Umbilical cord (tissue), 2 donors: Measurements from ENCODE around the gene LUZP1. TPM values are rescaled to one million over a fixed set of nuclear protein-coding genes. Genes with fewer than 3 reads are reported as not detected.
"Not testable (repeated sequence)": the region's sequence is repeated elsewhere in the genome, so short reads cannot be mapped to it uniquely, and the experiment has no call there.

Source experiments
- DNase-seq: peaks from one replicate; pipeline ENCODE4 v3.0.0-alpha.2; 2015; ENCODE audit warnings: low spot score
- total RNA-seq: library from RNA; depleted of rRNA; stranded (reverse); fragments of >200 nt; gene quantifications from one replicate; pipeline ENCODE4 v1.2.3, GENCODE V29; 2014; ENCODE audit warnings: low replicate concordance; ENCODE audit not compliant: insufficient read depth

The LUZP1 gene
- total RNA-seq = 13.0 TPM

DNA sequence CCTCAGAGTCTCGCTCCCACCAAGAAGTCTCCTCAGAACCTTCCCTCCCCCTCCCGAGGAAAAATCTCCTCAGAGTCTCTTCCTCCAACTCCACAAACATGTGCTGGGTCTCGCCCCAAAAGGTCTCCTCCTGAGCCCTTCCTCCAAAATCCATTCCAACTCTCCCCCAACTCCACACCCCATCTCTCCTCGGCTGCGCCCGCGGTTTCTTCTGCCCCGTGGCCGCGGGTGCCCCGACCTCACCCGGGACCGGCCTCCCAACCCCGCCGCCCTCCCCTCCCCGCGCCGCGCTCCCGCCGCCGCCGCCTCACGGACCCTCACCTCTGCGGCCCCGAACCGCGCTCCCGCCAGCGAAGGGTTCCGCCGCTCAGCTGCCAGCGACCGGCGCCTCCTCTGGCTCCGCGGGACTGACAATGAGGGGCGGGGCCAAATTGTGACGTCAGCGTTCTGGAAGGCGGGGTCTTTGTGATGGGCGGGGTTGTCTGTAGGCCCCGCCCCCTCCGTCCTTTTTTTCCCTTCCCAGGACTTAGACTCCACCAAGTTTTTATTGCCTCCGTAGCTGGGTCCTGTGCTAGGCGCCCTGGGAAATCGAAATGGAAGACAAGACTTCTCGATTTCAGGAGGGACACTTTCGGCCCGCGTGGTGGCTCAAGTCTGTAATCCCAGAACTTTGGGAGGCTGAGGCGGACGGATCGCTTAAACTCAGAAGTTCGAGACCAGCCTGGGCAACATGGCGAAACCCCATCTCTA is at the start of gene LUZP1:
LUZP1 (minus strand) TSS at position 412 of the 750 bp plus-strand sequence.
- peak; percentile 84 for DNase-seq

GRCh38 chr1:23217421-23218115 is 48.9 kb upstream of the LUZP1 start, which contains the start of gene HTR1D:
Gene HTR1D, minus strand, starts transcription at chr1:23217502. Its CDS starts 23,283 bp downstream, at chr1:23194219.
- DNase-seq = no peak

DNA sequence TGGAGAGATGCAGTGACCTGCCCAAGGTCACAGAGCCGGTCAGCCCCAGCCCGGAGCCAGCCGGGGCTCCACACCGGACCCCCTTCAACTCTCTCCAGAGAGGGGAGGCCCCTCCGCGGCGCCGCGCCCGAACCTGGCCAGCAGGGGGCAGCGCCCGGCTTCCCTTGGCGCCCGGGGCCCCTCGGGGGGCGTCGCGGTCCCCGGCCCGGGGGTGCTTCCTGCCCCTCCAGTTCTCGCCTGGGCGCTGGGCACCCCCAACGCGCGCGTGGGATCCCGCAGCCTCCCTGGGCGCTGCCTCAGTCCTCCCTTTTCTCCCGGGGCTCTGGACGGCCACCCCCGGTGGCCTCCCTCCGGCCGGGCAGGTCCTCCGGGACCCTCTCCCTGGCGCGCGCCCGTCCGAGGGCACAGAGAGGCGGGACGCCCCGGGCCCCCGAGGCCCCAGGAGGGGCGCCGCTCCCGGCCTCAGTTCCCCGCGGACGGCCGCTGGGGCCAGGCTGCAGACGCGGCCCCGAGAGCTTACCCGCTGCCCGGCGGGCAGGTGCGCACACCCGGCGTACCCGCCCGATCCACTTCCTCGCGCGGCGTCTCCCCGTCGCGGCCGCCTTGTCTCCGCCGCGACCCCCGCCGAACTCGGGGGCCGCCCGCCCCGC is 48.2 kb upstream of the LUZP1 start:
- no peak for DNase-seq

GRCh38 chr1:23215751-23216449 is 47.2 kb upstream of the LUZP1 start:
- DNase-seq = no peak

DNA sequence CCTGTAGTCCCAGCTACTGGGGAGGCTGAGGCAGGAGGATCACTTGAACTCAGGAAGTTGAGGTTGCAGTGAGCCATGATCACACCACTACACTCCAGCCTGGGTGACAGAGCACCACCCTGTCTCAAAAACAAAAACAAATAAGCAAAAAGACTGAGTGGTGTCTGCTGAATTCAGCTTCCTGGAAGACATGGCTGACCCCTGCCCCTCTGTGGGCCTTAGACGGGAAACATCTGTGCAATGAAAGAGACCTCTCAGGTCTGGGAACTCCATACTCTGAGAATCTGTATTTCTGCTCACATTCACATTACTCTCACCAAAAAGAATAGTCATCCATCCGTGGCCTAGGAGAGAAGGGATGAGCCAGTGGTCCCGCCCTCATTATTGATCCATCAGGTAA is 46.6 kb upstream of the LUZP1 start:
- DNase-seq = no peak

DNA sequence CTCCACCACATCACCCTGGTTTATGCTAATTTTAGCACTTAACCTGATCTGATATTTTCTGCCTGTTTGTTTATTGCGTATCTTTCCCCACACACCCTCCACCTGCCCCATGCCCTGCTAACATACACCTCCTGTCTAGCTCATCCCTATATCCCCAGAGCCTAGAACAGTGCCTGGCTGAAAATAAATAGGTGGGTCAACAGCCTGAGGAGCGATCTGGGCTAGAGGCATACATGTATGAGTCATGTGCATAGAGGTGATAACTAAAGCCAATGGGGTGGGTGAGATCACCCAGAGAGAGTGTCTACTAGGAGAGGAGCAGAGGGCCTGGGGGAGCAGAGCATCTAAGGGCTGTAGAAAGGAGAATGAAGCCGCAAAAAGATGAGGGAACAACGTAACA is 46.0 kb upstream of the LUZP1 start:
- no peak for DNase-seq

DNA sequence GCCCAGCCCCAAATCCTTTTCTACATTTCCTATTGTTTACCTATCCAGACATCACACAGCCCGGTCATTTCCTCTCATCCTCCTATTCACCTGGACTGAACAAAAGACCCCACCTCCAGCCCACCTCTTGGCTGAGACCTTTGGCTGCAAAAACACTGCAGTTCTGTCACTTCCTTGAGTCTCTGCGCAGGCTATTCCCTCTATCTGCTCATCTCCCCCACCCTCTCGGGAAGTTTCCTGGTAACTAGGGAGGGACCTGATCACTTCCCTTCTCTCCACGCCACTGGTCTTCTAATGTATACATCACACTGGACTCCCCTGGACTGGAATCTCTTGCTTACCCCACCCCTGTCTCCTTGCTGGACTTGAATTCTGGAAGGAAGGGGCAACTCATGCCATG is 43.3 kb upstream of the LUZP1 start:
- no peak for DNase-seq

DNA sequence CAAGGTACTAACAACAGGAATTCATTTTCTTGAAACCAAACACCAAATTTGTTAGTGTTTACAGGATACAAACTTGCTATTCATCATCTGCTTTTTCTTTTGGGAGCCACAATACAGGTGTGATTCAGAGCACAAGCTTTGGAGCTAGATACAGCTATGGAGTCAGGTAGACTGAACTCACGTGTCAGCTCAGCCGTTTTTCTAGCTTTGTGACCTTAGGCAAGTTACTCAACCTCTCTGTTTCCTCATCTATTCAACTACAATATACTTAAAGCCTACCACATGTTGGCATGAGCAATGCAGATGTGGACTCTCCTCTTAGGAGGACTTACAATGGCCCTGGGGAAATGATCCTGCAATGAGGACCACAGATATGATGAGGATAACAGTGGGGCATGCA is 42.3 kb upstream of the LUZP1 start:
- DNase-seq = no peak

DNA sequence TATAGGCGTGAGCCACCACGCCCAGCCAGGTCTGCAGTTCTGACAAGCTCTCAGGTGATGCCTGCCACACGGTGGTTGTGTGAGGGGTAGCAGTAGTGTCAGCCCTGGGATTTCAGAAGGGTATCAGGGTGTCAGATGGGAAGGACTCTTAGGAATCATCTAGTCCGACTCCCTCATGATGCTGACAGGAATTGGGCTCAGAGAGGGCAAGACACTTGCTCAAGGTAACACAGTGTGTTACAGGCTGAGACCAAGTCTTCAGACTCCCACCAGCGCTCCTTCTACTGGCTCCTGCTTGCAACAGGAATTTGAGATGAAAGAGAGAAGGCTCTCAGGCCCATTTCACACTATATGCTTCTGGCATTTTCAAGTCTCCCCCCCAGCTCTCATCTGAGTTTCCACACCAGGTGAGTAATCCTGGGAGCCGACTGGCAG is 41.7 kb upstream of the LUZP1 start:
- no peak for DNase-seq

DNA sequence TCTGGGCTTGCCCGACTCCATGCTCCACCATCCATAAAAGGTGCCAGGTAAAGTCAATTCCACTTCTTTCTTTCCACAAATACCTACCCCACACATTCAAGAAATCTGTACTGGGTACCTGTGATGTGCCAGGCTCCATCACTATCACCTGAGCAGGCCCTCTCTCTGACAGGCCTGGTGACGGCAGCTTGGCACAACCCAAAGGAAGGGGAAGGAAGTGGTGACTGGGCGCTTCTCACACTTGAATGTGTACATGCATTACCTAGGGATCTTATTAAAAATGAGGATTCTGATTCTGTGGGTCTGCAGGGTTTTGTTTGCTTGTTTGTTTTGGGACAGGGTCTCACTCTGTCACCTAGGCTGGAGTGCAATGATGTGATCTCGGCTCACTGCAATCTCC is 41.1 kb upstream of the LUZP1 start:
- DNase-seq = no peak

DNA sequence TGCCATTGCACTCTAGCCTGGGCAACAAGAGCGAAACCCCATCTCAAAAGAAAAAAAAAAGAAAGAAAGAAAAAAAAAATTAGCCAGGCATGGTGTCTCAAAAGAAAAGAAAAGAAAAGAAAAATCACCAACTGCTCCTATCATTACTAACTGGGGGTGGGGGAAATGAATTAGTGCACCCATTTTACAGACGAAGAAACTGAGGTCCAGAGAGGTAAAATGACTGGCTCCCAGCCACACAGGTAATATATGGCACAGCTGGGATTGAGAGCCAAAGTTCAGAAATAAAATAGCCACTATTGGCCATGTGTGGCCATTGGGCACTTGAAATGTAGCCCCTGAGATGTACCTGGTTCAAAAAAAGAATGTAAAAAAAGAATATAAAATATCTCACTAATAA is 39.9 kb upstream of the LUZP1 start:
- DNase-seq = no peak

- not testable (repeated sequence) for DNase-seq
Measured at GRCh38 chr1:23207733-23208132, 39.1 kb upstream of the LUZP1 start.

GRCh38 chr1:23202263-23202749 is 33.6 kb upstream of the LUZP1 start:
- peak; percentile 72 for DNase-seq

GRCh38 chr1:23200883-23201282 is 32.2 kb upstream of the LUZP1 start:
- no peak for DNase-seq

GRCh38 chr1:23198373-23198772 is 29.7 kb upstream of the LUZP1 start:
- no peak for DNase-seq

- DNase-seq = peak; percentile 63
Measured at GRCh38 chr1:23196627-23197328, 28.1 kb upstream of the LUZP1 start.

DNA sequence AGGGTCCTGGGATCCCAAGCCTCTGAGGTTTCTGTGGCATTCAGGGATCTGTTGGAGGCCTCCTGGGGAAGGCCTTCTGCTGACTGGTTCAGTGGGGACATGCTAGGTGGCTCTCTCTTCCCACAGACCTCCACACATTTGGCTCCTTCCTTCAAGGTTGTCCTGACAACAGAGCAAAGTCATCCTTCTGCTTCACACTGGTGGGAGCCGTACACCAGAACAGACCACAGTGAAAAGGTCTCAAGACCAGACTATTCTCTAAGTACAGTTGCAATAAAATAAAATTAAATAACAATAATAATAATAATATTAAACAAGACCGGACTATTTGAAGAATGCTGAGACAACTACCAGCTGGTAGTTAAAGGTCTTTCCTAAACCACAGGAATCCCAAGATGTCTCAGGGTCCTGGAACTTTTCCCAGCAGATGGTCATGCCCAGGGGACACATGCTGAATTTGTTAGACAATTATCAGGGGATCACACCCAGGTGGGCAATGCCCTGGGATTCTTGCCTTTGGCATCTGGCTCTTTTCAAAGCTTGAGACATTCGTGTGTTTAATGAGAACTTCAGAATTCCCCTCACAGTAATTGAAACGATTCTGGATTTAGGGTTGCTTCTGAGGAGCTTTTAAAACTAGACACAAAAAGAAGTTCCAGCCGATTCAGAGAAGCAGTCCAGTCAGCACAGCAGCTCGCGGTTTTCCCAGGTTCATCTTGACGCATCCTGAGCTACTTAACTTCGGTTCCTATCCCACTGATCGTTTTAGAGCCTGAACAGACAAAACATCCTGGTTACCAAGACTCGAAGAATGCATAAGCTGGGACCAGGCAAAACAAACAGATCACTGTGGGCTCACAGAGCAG is 25.7 kb upstream of the LUZP1 start:
- DNase-seq = no peak

DNA sequence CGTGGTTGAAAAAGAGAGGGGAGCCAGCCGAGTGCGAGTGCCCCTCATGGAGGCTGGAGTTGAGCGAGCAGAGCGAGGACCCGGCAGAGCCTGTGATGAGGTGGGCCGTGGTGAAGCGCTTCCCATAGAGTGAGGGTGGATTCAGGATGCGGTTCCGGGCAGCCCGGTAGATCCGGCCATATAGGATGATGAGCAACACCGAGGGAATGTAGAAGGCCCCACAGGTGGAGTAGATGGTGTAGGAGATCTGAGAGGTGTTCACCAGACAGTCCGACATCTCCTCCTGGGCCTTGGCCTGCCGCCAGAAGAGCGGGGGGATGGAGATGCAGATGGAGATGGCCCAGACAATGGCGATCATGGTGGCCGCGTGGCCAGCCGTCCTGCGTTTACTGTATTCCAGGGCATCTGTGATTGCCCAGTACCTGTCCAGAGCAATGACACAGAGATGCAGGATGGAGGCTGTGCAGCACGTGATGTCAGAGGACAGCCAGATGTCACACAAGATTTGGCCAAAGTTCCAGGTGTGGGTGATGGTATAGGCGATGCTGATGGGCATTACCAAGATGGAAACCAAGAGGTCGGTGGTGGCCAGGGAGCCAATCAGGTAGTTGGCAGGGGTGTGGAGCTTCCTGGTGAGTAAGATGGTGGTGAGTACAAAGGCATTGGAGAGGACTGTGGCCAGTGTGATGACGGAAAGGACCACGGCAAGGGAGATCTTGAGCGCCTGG is 24.9 kb upstream of the LUZP1 start:
- DNase-seq = no peak

GRCh38 chr1:23191199-23191598 is 22.5 kb upstream of the LUZP1 start:
- DNase-seq = no peak
